Measurements from ENCODE around the gene ZNF385A. TPM values are rescaled to one million over a fixed set of nuclear protein-coding genes. Genes with fewer than 3 reads are reported as not detected.

Gene ZNF385A
- total and polyA plus RNA-seq, 9 of the 15 experiments (the other 6 are each of a cell fraction or from before 2014, with no cell fraction given), result 1.0 to 111 (median 7.7) TPM

- TF ChIP-seq VEZF1 (CRISPR knock-in tag; IDR thresholded peaks at IDR 0.05) (peak; percentile 100), BRD9 (IDR thresholded peaks at IDR 0.05; ENCODE audit: low read depth, partially characterized antibody) (peak; percentile 76), HSF4 (CRISPR knock-in tag; IDR thresholded peaks at IDR 0.05; ENCODE audit: borderline replicate concordance) (no peak), PPARD (CRISPR knock-in tag; IDR thresholded peaks at IDR 0.05) (no peak), RBM15 (IDR thresholded peaks at IDR 0.05; ENCODE audit: insufficient read depth, low read length) (no peak), MTA1 (IDR thresholded peaks at IDR 0.05; ENCODE audit: borderline replicate concordance) (peak; percentile 93), TEAD1 (CRISPR knock-in tag; IDR thresholded peaks at IDR 0.05) (peak in 1 of 2 experiments; percentile 52; a peak in 1 of 4 replicates), ZNF75A (CRISPR knock-in tag; IDR thresholded peaks at IDR 0.05) (no peak), LARP7 (IDR thresholded peaks at IDR 0.05) (0 out of 2 replicates have a peak, but pooled peaks have one; percentile 46), ZNF124 (CRISPR knock-in tag; IDR thresholded peaks at IDR 0.05) (no peak), NONO (IDR thresholded peaks at IDR 0.05; ENCODE audit: low read depth in 2 of 2, low read length in 1 of 2) (no peak), ZNF57 (CRISPR knock-in tag; IDR thresholded peaks at IDR 0.05) (no peak), POLR3G (IDR thresholded peaks at IDR 0.05; ENCODE audit: extremely low read depth, insufficient read length, insufficient replicate concordance) (no peak), ZFX (CRISPR knock-in tag; IDR thresholded peaks at IDR 0.05) (peak; percentile 94), KAT8 (IDR thresholded peaks at IDR 0.05; ENCODE audit: low read depth) (no peak), HMGN3 (IDR thresholded peaks at IDR 0.05; ENCODE audit: borderline replicate concordance, extremely low read depth, insufficient read length, low read depth, low read length) (peak; percentile 89), CAMTA2 (CRISPR knock-in tag; conservative IDR thresholded peaks at IDR 0.05) (no peak), CSDE1 (IDR thresholded peaks at IDR 0.05) (no peak), FOXO4 (CRISPR knock-in tag; IDR thresholded peaks at IDR 0.05) (no peak), THAP7 (CRISPR knock-in tag; IDR thresholded peaks at IDR 0.05) (no peak), JUN (IDR thresholded peaks at IDR 0.05; ENCODE audit: borderline replicate concordance, low read depth, low read length) (peak; percentile 73), JUN (CRISPR knock-in tag; IDR thresholded peaks at IDR 0.05; ENCODE audit: borderline replicate concordance) (peak; percentile 34; the same call in 1 of the 2 replicates), MXD1 (CRISPR knock-in tag; IDR thresholded peaks at IDR 0.05; ENCODE audit: borderline replicate concordance, poor library complexity, severe bottlenecking) (no peak), ARHGAP35 (IDR thresholded peaks at IDR 0.05; ENCODE audit: partially characterized antibody) (peak; percentile 98), CBFA2T2 (conservative IDR thresholded peaks at IDR 0.05) (no peak; the same call in 1 of the 2 replicates), FOSL1 (tag; conservative IDR thresholded peaks at IDR 0.05) (peak; percentile 97)
Measured at GRCh38 chr12:54358945-54359761, 25.4 kb downstream of the ZNF385A start (continued).
